GM12891 (cell line): ENCODE measurements around the gene PCGF3.
"Not testable (repeated sequence)": the region's sequence is repeated elsewhere in the genome, so short reads cannot be mapped to it uniquely, and the experiment has no call there.

ENCODE experiments used
- POLR2A ChIP-seq: IDR thresholded peaks from 2 replicates; pipeline ENCODE4 v1.6.1; 2011; ENCODE audit warnings: low read depth, low read length, control low read depth
- POLR2AphosphoS5 ChIP-seq: IDR thresholded peaks from 2 replicates; pipeline ENCODE4 v1.6.1; 2011; ENCODE audit warnings: low read depth, low read length, control low read depth
- SPI1 ChIP-seq: IDR thresholded peaks from 2 replicates; pipeline ENCODE4 v1.6.1; 2011; ENCODE audit warnings: low read depth, low read length, control low read depth
- TAF1 ChIP-seq: IDR thresholded peaks from 2 replicates; pipeline ENCODE4 v1.6.1; 2011; ENCODE audit warnings: low read depth, low read length, control low read depth

GRCh38 chr4:736561-736960, 30.9 kb downstream of the PCGF3 start:
- TF ChIP-seq POLR2A, SPI1, TAF1, POLR2AphosphoS5: not testable (repeated sequence)
